Measurements from ENCODE around the gene CRIM1.

Gene CRIM1

DNA sequence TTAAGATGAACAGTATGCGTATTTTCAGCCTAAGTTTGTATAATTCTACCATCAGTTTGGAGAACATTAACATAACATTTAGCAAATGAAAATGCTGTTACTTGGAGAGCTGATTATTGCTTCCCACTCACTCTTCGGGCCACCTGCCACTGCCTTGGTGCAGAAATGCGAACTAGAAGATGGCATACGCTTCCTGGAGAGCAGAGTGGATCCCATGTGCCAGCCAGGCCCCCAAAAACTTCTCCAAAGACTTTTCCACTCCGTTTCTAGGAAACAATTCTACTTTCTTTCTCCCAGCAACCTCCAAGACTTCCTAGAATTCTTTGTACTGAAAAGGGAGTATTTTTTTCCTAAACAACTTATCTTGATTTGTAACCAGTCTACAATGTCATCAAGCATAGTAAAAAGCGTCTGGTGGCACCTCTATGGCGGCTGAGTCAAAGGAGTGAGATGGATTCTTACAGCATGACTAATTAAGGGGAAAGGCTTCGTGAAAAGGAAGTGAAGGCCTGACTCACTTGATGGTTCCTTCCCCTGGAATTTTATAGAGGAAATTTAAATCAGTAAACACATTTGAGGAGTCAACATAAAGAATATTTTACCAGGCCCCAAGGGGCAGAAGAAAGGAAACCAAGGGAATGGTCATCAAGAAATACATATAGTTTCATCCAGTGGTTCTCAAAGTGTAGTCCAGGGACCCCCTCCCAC, 205.8 kb downstream of the CRIM1 start:
- peak; percentile 82 for DNase-seq

DNA sequence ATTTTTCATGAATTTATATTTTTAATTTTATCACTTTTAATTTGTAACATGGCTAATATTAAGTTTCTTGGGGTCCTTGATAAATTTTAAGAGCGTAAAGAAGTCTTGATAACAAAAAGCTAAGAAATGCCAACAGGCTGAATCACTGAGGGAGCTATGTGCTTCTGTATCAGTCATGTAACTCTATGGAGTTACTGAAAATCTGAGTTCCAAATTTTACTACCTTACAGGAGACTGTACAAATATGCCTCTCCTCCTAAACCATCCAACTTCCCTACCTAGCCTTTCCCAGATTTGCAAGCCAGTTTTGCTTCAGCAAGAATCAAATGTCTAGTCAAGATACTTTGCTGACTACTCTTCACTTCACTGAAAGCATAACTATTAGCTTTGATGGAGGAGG, 206.7 kb downstream of the CRIM1 start:
- no peak for DNase-seq

DNA sequence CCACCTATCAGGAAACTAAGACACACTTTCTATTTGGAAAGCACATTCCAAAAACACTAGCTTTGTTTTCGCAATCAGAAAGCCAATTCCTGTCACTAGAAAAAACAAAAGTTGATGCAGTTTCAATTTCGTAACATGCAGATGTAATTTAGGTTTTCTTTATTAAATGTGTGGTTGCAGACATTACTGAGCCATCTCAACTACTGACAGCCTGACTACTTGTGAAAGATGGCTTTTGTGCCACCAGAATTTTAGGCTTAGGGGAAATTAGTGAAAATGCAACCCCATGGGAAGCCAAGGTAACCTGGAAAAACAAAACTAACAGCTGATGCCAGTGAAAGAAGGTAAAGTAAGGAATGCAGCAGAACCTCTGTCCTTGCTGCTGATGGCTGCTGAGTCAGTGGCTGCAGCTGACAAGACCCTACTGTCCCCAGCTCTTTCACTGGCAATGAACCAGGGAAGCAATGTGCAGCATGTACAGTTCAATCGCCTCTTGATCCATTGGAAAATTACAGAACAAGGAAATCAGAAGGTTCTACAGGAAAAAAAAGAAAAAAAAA, 207.5 kb downstream of the CRIM1 start:
- peak; percentile 73 for DNase-seq

DNA sequence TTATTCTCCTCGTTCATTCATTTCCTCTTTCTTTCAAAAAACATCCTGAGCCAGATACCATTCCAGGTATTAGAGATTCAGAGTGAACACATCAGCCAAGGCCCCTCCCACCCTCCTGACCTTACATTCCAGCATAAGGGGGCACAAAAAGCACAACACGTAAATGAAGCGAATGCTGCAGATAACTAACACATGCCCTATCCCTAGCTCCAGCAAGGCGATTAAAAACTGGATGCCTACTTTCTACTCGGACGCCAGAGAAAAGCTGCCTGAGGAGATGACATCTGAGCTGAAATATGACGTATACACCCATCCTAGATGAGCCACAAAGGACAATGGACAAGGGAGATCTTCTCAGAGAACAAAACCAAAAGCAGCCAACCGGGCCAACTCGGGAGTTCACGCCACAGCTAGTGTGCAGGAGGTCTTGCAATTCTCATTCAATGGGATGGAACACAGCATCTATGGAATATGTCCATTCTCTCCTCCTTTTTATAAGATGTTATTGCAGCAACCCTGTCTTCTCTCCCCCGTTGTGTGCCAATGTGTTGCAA, 208.9 kb downstream of the CRIM1 start:
- DNase-seq, result no peak

DNA sequence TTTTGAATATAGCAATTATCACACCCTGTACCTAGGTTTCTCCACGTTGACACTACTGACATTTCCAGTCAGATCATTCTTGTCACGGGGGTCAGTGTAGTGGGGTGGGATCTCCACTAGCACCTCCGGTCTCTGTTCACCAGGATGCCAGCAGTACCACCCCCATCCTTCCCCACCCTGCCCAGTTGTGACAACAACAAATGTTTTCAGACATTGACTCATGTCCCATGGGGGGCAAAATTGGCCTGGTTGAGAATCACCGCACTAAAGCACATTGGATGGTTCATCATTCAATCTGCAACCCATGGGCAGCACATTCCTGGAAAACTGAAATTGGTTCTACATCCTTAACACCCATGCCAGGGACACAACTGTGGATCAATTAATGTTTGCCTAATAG, 210.1 kb downstream of the CRIM1 start:
- DNase-seq, result no peak

DNA sequence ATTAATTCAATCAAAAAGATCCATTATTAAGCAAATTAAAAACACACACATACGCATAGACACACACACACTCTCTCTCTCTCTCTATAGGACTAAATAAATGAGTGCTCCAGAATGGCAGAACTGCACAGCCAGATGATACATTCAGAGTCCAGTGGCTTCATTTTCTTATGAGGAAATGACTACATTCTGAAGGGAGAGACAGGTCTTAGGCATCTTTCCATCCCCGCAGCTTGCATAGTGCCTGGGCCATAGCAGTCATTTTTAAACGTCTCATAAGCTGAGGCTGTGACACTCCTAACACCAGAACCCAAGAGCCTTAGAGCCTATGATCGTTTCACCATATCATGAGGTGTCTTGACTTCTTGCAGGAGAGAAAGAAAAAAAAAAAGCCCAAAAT, 211.3 kb downstream of the CRIM1 start:
- DNase-seq, result no peak

DNA sequence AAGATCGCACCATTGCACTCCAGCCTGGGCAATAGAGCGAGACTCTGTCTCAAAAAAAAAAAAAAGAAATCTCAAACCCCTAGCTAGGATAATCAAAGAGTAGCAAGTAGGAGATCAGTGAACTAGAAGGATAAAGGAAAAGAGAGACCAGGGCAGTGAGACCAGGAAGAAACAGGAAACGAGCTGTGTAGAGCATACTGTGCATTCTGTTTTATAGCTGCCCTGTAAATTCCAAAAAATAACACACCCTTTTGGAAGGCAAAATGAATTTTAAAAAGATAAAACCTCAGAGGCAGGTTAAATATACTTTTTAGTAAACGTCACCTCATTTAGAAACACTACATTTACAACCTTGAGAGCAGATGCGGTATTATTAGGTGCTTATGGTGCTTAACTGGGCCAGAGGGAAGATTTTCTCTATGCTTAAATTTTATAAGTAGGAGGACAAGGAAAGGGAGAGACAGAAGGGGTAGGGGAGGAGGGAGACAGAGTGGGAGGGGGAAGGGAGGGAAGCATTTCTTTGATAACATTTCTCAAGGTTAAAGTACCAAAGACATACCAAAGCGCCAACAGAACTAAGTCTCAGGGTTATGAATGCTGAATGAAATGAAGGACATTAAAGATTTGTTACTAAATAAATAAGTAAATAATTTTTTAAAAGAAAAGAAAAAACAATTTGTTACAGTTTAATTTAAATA, 212.3 kb downstream of the CRIM1 start:
- DNase-seq, result no peak

DNA sequence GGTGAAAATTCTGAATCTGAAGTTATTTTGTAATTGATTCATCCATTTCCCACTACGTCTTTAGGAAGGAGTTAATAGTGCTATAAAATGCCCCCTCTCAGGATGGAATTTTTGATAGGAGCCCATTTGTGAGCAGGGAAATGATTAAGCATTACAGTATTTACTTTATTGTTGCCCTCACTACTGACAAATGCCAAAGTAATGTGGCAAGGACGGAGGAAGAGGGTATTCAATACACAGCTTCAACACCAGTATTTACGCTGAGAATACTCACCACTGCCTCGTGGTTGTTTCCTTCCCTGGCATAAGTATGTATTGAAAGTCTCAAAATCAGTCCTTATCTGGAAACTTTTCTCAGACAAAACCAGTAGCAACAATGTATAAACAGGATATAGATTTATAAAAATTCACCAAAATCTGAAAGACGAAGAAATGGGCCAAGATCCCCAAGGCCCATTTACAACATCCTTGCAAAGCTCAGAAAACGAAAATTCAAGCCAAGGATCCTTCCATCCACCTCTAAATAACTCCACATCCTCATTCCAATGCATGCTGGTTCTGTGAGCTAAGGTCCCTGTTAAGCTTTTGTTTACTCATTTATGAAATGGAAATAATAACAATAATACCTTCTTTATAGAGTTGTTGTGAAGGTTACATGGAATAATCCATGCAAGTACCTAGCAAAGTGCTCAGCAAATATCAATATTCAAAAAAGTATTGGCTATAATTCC, 213.1 kb downstream of the CRIM1 start:
- no peak for DNase-seq

DNA sequence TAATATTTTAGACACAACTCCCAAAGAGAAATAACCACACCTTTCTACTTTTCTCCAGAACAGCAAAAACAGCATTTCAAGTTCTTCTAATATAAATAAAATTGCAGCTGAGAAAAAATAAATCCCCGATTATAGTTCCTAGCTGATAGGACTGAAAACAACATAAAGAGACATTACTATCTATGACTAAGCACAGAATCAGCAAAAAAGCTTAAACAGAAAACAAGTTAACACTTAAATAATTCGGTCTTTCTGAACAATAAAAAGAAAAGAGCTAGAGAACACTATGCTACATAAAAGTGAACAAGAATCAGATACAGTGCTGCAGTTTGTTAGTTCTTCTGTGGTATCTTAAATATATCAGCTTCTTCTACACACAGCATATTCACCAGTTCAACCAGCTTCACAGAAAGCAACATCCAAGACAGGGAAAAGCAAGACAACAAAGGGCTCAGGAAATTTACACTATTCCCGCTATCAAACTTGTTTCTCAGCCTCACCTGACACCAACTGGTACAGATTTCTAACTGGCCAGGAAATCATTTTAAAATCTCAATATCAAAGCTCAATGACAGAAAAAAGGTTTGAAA, 213.8 kb downstream of the CRIM1 start:
- DNase-seq, result no peak

DNA sequence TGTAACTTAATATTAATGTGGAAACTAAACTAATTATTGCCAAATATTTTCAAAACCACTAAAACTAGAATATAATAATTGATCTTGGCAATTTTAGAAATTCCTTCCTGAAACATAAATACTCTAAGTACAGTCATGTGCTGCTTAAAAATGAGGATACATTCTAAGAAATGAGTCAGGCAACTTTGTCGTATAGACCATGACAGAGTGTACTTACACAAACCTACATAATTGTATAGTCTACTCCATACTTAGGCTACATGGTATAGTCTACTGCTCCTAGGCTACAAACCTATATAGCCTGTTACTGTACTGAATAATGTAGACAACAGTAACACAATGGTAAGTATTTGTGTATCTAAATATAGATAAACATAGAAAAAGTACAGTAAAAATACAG, 214.8 kb downstream of the CRIM1 start:
- DNase-seq, result no peak

DNA sequence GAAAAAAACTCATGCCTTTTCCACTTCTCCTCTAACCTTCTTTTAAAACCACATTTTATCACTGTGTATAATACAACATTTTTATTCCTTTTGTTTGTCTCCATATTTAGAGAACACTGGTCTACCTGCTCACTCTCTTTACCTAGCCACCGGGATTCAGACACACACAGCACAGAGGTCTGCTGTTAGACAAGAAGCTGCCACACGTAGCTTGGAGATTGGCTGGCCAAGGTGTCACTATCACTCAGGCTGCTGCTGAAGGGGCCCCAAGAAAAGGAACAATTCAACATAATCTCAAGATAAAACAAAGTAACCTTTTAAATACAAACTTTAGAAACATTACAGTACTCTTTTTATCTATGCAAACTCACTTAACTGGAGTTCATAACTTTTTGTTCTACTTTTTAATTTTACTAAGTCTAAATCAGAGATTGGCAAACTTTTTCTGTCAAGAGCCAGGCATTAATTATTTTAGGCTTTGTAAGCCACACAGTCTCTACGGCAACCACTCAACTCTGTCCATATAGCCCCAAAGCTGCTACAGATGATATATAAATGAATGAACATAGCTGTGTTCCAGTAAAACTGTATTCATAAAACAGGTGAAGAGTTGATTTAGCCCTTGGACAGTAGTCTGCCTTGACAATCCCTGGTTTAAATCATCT, 216.6 kb downstream of the CRIM1 start:
- DNase-seq, result no peak

DNA sequence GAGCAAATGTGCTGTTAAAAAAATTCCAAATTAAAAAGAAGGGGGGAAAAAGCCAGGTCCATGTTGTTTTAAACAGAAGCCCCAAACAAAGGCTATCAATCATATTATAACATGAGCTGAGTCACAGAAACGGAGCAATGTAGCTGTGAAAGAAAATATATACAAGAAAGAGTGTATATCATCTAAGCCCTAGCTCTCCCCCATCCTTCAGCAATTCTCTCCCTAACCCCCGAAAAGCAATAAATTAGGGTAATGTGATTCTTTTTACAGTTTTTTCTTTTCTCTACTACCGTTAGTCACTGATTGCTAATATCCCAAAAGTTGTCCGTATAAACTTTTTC, 217.1 kb downstream of the CRIM1 start:
- DNase-seq, result no peak

DNA sequence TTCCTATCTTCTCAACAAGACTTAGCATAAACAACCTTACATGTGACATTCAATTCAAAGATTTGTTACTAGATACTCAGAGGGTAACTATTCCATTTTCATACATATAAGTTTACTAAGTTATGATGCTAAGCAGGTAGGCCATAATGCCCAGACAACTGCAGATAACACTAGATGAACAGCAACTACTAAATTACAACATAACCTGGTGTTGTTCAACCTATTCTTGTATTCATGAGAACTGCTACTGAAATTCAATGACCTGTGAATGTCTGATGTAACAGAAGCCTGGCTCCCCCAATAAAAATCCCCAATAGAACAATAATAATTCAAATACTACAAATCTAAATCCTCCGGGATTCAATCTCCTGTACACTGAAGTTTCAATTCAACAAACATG, 217.6 kb downstream of the CRIM1 start:
- no peak for DNase-seq

DNA sequence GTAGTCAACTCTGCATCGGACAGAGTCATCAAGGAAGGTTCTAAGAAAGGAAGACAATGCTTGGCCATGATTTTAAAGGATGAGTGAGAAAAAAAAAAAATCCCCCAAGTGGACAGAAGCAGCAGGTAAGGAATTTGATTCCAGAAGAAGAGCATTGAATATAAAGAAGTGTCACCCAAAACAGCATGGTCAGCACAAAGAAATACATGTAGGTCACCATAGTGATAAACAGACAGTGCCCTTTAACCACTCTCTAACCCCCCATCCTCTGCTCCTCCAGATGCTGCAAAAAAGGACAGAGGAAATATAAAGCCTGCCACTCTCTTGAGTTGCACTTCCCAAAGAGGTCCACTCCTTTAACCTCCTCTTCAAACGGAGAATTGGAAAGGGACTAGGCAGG, 219.0 kb downstream of the CRIM1 start:
- DNase-seq, result no peak

DNA sequence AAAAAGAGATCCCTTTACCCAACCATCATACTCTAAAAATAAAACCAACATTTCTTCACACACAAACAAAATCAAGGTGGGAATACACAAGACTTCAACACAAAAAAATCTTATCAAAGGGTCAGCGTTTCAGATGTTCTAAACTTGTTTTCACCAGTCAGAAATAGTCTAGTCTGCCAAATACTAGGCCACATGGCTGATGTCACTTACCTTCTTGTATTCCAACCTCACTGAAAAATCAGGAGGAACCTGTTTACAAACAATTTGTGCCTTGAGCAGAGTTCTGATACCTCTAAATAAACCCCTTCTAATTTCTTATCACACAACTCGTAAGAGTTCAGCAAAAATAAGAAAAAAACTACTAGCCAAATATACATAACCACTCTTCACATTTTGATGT, 222.3 kb downstream of the CRIM1 start:
- DNase-seq, result no peak

DNA sequence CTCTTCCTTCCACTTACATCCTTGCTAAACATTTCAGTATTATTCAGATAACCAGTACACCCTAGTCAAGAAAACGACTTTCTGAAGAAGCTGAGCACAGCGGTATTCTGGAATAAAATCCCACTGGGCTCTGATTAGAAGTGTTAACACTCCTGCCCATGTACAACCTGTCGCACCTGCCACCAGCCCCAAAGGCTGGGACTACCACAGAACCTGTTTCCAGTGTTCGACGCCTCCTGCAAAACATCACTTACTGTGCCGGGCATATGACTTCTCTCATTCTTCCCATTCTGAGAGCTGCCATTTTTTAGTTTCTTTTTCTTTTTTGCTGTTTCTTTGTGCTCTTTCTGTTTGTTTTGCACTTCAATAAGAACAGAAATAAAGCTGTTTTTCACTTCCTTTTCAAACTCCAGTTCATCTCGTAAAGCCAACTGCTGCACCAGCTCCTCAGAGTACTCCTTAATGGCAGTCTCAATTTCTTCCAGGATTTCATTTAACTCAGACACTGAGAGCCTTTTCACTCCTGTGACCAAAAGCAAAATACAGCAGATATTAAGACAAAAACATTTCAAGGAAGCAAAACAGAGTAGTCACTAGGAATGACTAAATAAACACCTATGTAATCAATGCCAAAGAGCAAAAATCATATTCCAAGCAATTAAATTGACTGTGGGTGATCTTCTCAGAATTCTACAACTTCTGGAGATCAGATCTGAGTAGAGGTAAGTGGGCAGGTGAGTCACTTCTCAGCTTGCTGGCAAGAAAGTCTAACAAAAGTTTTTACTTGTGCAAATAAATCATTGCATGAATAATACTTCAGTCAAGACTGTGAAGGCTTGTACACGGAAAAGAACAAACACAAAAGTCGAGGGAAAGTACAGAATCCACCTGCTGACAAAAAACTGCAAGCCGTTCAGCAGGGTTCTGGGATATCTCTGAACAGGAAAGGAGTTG, 223.0 kb downstream of the CRIM1 start:
- no peak for DNase-seq

DNA sequence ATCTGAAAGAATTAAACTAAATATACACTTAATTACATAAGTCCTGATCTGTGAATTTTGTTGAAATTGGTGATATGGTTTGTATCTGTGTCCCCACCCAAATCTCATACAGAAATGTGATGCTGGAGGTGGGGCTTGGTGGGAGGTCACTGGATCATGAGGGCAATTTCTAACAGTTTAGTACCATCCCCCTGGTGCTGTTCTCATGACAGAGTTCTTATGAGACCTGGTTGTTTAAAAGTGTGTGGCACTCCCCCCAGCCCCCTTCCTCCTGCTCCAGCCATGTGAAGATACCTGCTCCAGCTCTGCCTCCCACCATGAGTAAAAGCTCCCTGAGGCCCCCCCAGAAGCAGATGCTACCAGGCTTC, 223.7 kb downstream of the CRIM1 start:
- no peak for DNase-seq

DNA sequence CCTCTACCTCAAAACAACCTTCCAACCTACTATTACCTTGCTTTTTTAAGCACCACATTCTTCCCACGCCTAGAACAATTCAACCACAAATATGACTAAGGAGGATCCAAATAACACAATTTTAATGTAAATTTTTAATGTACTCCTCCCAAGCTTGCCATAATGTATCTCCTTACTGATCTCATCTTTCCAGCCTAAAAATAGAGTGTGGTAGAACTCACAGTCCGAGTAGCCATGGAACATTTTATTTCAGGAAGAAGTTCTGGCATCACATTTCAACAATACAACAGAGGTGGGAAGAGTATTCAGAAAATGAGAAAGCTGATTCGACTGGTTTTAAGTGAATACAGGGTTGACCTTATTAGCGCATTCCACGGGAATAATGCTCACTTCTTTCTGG, 227.0 kb downstream of the CRIM1 start:
- no peak for DNase-seq

DNA sequence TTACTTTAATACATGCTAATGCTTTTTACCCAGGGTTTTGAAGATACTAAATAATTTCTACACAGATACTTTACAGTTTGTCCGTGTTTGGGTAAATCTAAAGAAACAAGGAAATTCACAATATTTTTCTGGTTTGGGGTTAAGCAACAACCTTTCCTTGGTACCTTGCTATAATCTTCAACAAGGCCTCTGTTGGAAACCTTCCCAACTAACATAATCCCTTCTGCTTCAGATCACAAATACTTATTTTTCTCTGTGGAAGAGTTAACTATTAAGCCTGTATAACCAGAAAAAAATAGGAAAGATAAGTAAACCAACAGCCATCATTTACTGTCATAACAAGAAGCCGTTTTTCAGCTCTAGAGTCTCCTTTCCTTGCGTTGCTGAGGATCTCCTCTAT, 227.4 kb downstream of the CRIM1 start:
- no peak for DNase-seq

DNA sequence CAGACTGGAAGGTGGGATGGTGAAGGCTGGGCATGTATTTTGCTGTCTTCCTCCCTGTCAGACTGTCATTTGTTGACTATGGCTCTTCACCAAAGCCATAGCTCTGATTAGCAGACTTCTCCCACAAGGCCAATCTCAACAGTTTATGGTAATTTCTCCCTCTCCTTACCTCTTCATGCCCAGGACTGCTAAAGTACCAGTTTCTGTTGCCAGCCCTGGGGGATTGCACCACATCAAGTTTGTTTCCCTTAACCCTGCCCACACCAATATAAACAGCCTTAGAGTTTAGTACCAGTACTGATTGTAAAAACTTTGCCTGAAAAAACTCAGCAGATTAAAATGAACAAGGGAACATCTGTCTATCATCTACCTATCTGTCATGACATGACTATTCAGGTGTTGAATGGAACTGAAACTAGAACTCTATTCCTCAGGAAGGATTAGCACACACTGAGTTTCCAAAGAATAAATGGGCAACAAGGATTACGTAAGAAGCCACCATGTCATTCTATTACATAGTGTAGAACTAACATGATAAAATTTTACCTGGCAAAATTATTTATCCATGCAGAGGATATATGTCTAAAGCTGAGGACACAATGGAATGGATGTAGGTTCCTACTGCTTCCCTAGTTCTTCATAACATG, 228.7 kb downstream of the CRIM1 start:
- no peak for DNase-seq

DNA sequence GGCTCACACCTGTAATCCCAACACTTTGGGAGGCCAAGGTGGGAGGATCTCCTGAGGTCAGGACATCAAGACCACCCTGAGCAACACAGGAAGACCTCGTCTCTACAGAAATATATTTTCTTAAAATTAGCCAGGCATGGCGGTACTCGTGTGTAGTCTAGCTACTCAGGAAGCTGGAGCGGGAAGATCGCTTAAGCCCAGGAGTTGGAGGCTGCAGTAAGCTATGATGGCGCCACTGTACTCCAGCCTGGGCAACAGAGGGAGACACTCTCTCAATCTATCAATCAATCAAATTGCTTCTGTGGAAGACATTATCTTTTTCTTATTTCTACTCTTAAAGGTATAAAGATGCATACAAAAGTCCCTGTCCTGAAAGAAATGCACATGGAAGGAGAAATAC, 231.1 kb downstream of the CRIM1 start:
- DNase-seq, result no peak

Data from inflammatory macrophage treated with lipopolysaccharide for 4 hours (primary cell).